COR-L47 (cell line): Measurements from ENCODE around the gene TALDO1.

Experiments
- DNase-seq: peaks from one replicate; lab custom pipeline; 2025; lab: John Stamatoyannopoulos, UW

The TALDO1 gene

GRCh38 chr11:747158-748006, at the start of gene TALDO1:
TALDO1 (plus strand) TSS chr11:747464; CDS start chr11:747482, 18 bp downstream.
- peak; percentile 91 for DNase-seq

- DNase-seq = no peak
Observed at GRCh38 chr11:697811-698311, 49.4 kb upstream of the TALDO1 start.

GRCh38 chr11:698493-699115, 48.7 kb upstream of the TALDO1 start:
- DNase-seq = no peak

- DNase-seq = no peak
Observed at GRCh38 chr11:699116-699508, 48.2 kb upstream of the TALDO1 start.

- no peak for DNase-seq
Observed at GRCh38 chr11:699753-700152, 47.5 kb upstream of the TALDO1 start.

GRCh38 chr11:701741-702461, 45.4 kb upstream of the TALDO1 start:
- no peak for DNase-seq

GRCh38 chr11:702462-703461, 44.5 kb upstream of the TALDO1 start:
- no peak for DNase-seq

- no peak for DNase-seq
Observed at GRCh38 chr11:703506-703905, 43.8 kb upstream of the TALDO1 start.

GRCh38 chr11:704228-704674, 43.0 kb upstream of the TALDO1 start:
- DNase-seq = no peak

GRCh38 chr11:704781-705645, 42.3 kb upstream of the TALDO1 start:
- DNase-seq = no peak

- DNase-seq = no peak
Observed at GRCh38 chr11:705646-706438, 41.4 kb upstream of the TALDO1 start, which contains the start of gene EPS8L2. EPS8L2 (plus strand) TSS chr11:706231; CDS start chr11:709408, 3,177 bp downstream.

GRCh38 chr11:706439-706956, 40.8 kb upstream of the TALDO1 start:
- no peak for DNase-seq

- DNase-seq = no peak
Observed at GRCh38 chr11:706957-707816, 40.1 kb upstream of the TALDO1 start.

- no peak for DNase-seq
Observed at GRCh38 chr11:707817-708420, 39.3 kb upstream of the TALDO1 start.

GRCh38 chr11:708511-708910, 38.8 kb upstream of the TALDO1 start:
- DNase-seq = no peak

- no peak for DNase-seq
Observed at GRCh38 chr11:709109-709997, 37.9 kb upstream of the TALDO1 start.

GRCh38 chr11:714436-714835, 32.8 kb upstream of the TALDO1 start:
- no peak for DNase-seq
